Left cardiac atrium (tissue), 4 donors: ENCODE data around the gene EPOP. TPM values are rescaled to one million over a fixed set of nuclear protein-coding genes. Genes with fewer than 3 reads are reported as not detected.
"Not testable (repeated sequence)": the region's sequence is repeated elsewhere in the genome, so short reads cannot be mapped to it uniquely, and the experiment has no call there.

Experiments used
- ATAC-seq, 2 donors: fragments of 200-7000 bp; cut with Tn5 transposase; one replicate each; pipeline ENCODE4 v1.9.1; 2020; ENCODE audit warnings: mild to moderate bottlenecking in 2 of 2, moderate library complexity in 2 of 2
- DNase-seq: peaks from one replicate; pipeline ENCODE4 v3.0.0-alpha.2; 2020
- intact Hi-C, 2 donors: fragments of 100-400 bp; cut with DNase I; formaldehyde crosslinking; loops; one replicate each; pipeline versions ENCODE4 v1.14.1 to v1.15.1; 2022 to 2023
- total RNA-seq, 2 donors: library from RNA; stranded (reverse); fragmentation: NEBNext Ultra II Directional; extraction: Animal tissue kit (Norgen Biotek cat#: 25700); gene quantifications; one replicate each; pipeline ENCODE4 v1.2.1, GENCODE V29; 2021
- donor health status: DM: no; HTN: yes; CAD: no.
- donor health status: DM: no; HTN: yes; CAD: no; lungs with severe emphysema.
- donor health status: DM: yes; HTN: yes; CAD: no.
- donor health status: Dilated cardiomyopathy.

EPOP gene
- total RNA-seq, 2 donors from 2014 or later = 1.4 to 3.9 TPM

- peak; percentile 32 for DNase-seq
- no peak for ATAC-seq
- intact Hi-C loops = no loop called here
These were observed 15.9 kb downstream of the EPOP start for GRCh38 chr17:38658741-38659345.

GRCh38 chr17:38657824-38658740 is 16.7 kb downstream of the EPOP start:
- intact Hi-C loops = no loop called here
- DNase-seq = no peak
- ATAC-seq = no peak

GRCh38 chr17:38656959-38657823 is 17.6 kb downstream of the EPOP start:
- DNase-seq (no peak), ATAC-seq (no peak)
- intact Hi-C loops = no loop called here

- intact Hi-C loops = no loop called here
- ATAC-seq = no peak
- no peak for DNase-seq
These were observed 20.1 kb downstream of the EPOP start for GRCh38 chr17:38654411-38655398.

GRCh38 chr17:38653679-38654078 is 21.1 kb downstream of the EPOP start:
- ATAC-seq (no peak), DNase-seq (no peak)
- intact Hi-C loops = no loop called here

GRCh38 chr17:38653230-38653629 is 21.5 kb downstream of the EPOP start:
- intact Hi-C loops = no loop called here
- ATAC-seq = no peak
- DNase-seq = no peak

- intact Hi-C loops, ATAC-seq, DNase-seq: not testable (repeated sequence)
These were observed 24.0 kb downstream of the EPOP start for GRCh38 chr17:38650653-38651173.

- intact Hi-C loops = no loop called here
- ATAC-seq (no peak), DNase-seq (no peak)
These were observed 36.8 kb downstream of the EPOP start for GRCh38 chr17:38637951-38638350.

GRCh38 chr17:38636054-38636453 is 38.7 kb downstream of the EPOP start:
- intact Hi-C loops = no loop called here
- DNase-seq = no peak
- no peak for ATAC-seq

GRCh38 chr17:38632334-38632733 is 42.4 kb downstream of the EPOP start:
- ATAC-seq = no peak
- DNase-seq = no peak
- intact Hi-C loops = no loop called here

- ATAC-seq = no peak
These were observed 46.3 kb downstream of the EPOP start for GRCh38 chr17:38628441-38628840.

GRCh38 chr17:38627957-38628356 is 46.8 kb downstream of the EPOP start:
- ATAC-seq = no peak
- no peak for DNase-seq
- intact Hi-C loops = no loop called here

More at GRCh38 chr17:38628441-38628840, 46.3 kb downstream of the EPOP start:
- DNase-seq = no peak
- intact Hi-C loops = no loop called here

GRCh38 chr17:38626606-38627226 is 48.0 kb downstream of the EPOP start:
- DNase-seq, intact Hi-C loops: not testable (repeated sequence)
- ATAC-seq = peak in 1 of 2 donors; percentile 45

GRCh38 chr17:38625482-38625881 is 49.3 kb downstream of the EPOP start:
- DNase-seq (no peak), ATAC-seq (no peak)
- intact Hi-C loops = no loop called here

- intact Hi-C loops, DNase-seq, ATAC-seq: not testable (repeated sequence)
These were observed 49.9 kb downstream of the EPOP start for GRCh38 chr17:38624782-38625355.
